K562 (cell line): ENCODE data around the gene MT1E. TPM values are rescaled to one million over a fixed set of nuclear protein-coding genes. Genes with fewer than 3 reads are reported as not detected.

Source experiments
- ATAC-seq: fragments of 200-7000 bp; cut with Tn5 transposase; 3 replicates; pipeline ENCODE4 v1.9.1; 2020; ENCODE audit warnings: moderate library complexity
- BruUV-seq: library from RNA; stranded (reverse); fragments of 400-500 nt; replicated peaks from 2 replicates; lab custom pipeline; 2021; lab: Mats Ljungman, UMichigan
- CTCF ChIA-PET: fragments of 300-600 bp; formaldehyde crosslinking; extraction: SDS; loops from one replicate; lab custom pipeline; 2021; ENCODE audit warnings: low intra/inter-chr PET ratio; lab: Yijun Ruan, JAX
- POLR2A ChIA-PET: fragments of 300-600, 350-650 bp; sonication (Branson Sonifier 250); formaldehyde crosslinking; extraction: SDS; loops from one replicate; lab custom pipeline; 2021; ENCODE audit warnings: antibody characterized with exemption, inconsistent platforms; lab: Yijun Ruan, JAX
- DNase-seq, 4 experiments: peaks; one replicate each; pipeline versions ENCODE4 v3.0.0 to v3.0.0-alpha.2; 2011 to 2018; ENCODE audit warnings: low spot score in 3 of 4, mixed read lengths in 3 of 4; ENCODE audit errors: extremely low read depth in 1 of 4
- FAIRE-seq: peaks from 2 replicates; lab custom pipeline; 2011; peaks lifted over from hg19 to GRCh38; lab: Jason Lieb, UNC
- H2AFZ ChIP-seq: 2 replicates; pipeline ENCODE4 v1.6.0; 2011; ENCODE audit warnings: low read depth, low read length, control low read depth, inconsistent platforms
- H3K27ac ChIP-seq: fragments of 200-600 bp; 3 replicates; pipeline ENCODE4 v1.8.0; 2011; ENCODE audit warnings: low read depth, mild to moderate bottlenecking, control low read depth, inconsistent platforms, low read length, moderate library complexity, mixed read lengths; ENCODE audit errors: extremely low read depth
- H3K27me3 ChIP-seq, 2 experiments: fragments of 300-600 bp in 1 of 2; 2 replicates in 1 of 2; 3 replicates in 1 of 2; pipeline versions ENCODE4 v1.6.0 to v1.8.0; 2011; ENCODE audit warnings: inconsistent platforms in 2 of 2, low read length in 2 of 2, mild to moderate bottlenecking in 1 of 2, mixed read lengths in 1 of 2, moderate library complexity in 1 of 2; ENCODE audit not compliant: control insufficient read depth in 2 of 2, insufficient read depth in 2 of 2
- H3K36me3 ChIP-seq: fragments of 300-600 bp; 3 replicates; pipeline ENCODE4 v1.8.0; 2011; ENCODE audit warnings: mild to moderate bottlenecking, low read length, inconsistent platforms; ENCODE audit not compliant: control insufficient read depth, insufficient read depth
- H3K4me1 ChIP-seq, 2 experiments: fragments of 200-600 bp in 1 of 2; replicated peaks in 1 of 2; 2 replicates in 1 of 2; 3 replicates in 1 of 2; pipeline versions ENCODE4 v1.5.1 to v1.8.0; 2011; ENCODE audit warnings: inconsistent platforms in 2 of 2, low read length in 2 of 2, mild to moderate bottlenecking in 1 of 2, mixed read lengths in 1 of 2, moderate library complexity in 1 of 2; ENCODE audit not compliant: control insufficient read depth in 2 of 2, insufficient read depth in 2 of 2
- H3K4me2 ChIP-seq: 2 replicates; pipeline ENCODE4 v1.6.1; 2011; ENCODE audit warnings: low read length, control low read depth, inconsistent platforms, mixed read lengths; ENCODE audit not compliant: insufficient read depth
- H3K4me3 ChIP-seq: fragments of 200-600 bp; sonication (generic), shearing (Covaris generic); 2 replicates; pipeline ENCODE4 v1.5.1; 2016; ENCODE audit warnings: control low read depth, inconsistent platforms
- H3K79me2 ChIP-seq: fragments of 200-600 bp; 3 replicates; pipeline ENCODE4 v1.8.0; 2011; ENCODE audit warnings: low read length, inconsistent platforms; ENCODE audit not compliant: control insufficient read depth, insufficient read depth
- H3K9ac ChIP-seq, 2 experiments: 2 replicates each; pipeline versions ENCODE4 v1.6.0 to v1.6.1; 2011; ENCODE audit warnings: low read depth in 2 of 2, low read length in 2 of 2, control low read depth in 1 of 2, inconsistent platforms in 1 of 2, mild to moderate bottlenecking in 1 of 2, mixed read lengths in 1 of 2; ENCODE audit not compliant: insufficient read depth in 1 of 2
- H3K9me1 ChIP-seq: one replicate; pipeline ENCODE4 v1.6.0; 2011; ENCODE audit warnings: inconsistent platforms, mild to moderate bottlenecking, low read length, moderate library complexity; ENCODE audit not compliant: control insufficient read depth, insufficient read depth
- H3K9me3 ChIP-seq: replicated peaks from 2 replicates; pipeline ENCODE4 v1.5.1; 2011; ENCODE audit warnings: low read depth, low read length, inconsistent platforms; ENCODE audit not compliant: control insufficient read depth, insufficient read depth
- H4K20me1 ChIP-seq: replicated peaks from 2 replicates; pipeline ENCODE4 v1.6.1; 2011; ENCODE audit warnings: low read length, inconsistent platforms, mixed read lengths; ENCODE audit not compliant: control insufficient read depth, insufficient read depth
- FOXM1 ChIP-seq, 2 experiments: fragments of 450-650 bp in 1 of 2; sonication (generic) in 1 of 2; formaldehyde crosslinking in 1 of 2; IDR thresholded peaks; 2 replicates each; pipeline versions ENCODE4 v1.6.1 to v1.9.0; 2017 to 2022; ENCODE audit warnings: low read depth in 2 of 2, mild to moderate bottlenecking in 2 of 2, missing genetic modification reagents in 1 of 2, moderate library complexity in 1 of 2
- FOXP4 ChIP-seq: sonication (generic); formaldehyde crosslinking; IDR thresholded peaks from 2 replicates; pipeline ENCODE4 v1.8.0; 2022; ENCODE audit warnings: mild to moderate bottlenecking, missing genetic modification reagents, borderline replicate concordance
- ID3 ChIP-seq, 2 experiments: fragments of 250-450 bp in 1 of 2; fragments of 450-650 bp in 1 of 2; sonication (Bioruptor Pico) in 1 of 2; IDR thresholded peaks; 2 replicates each; pipeline versions ENCODE4 v1.6.1 to v1.8.0; 2016 to 2021; ENCODE audit warnings: mild to moderate bottlenecking in 2 of 2, moderate library complexity in 2 of 2, missing compliant biosample characterization in 1 of 2, missing genetic modification characterization in 1 of 2
- MBD1 ChIP-seq: fragments of 250-450 bp; sonication (Bioruptor Pico); IDR thresholded peaks from 2 replicates; pipeline ENCODE4 v1.8.0; 2022; ENCODE audit warnings: inconsistent platforms
- MCM7 ChIP-seq, 2 experiments: fragments of 450-650 bp; IDR thresholded peaks; 2 replicates each; pipeline ENCODE4 v1.6.1; 2016 to 2018
- NR2C2 ChIP-seq, 2 experiments: fragments of 200-800 bp in 1 of 2; sonication (Bioruptor generic) in 1 of 2; sonication (generic) in 1 of 2; formaldehyde crosslinking in 1 of 2; IDR thresholded peaks; 2 replicates each; pipeline versions ENCODE4 v1.6.1 to v1.8.0; 2016 to 2022; ENCODE audit warnings: mild to moderate bottlenecking in 1 of 2, missing compliant biosample characterization in 1 of 2, missing genetic modification characterization in 1 of 2, missing genetic modification reagents in 1 of 2
- PKNOX1 ChIP-seq: fragments of 450-650 bp; IDR thresholded peaks from 2 replicates; pipeline ENCODE4 v1.6.1; 2016
- SIN3B ChIP-seq: fragments of 450-650 bp; IDR thresholded peaks from 2 replicates; pipeline ENCODE4 v1.6.1; 2017; ENCODE audit warnings: low read depth, mild to moderate bottlenecking, moderate library complexity
- SMC3 ChIP-seq: conservative IDR thresholded peaks from 2 replicates; pipeline ENCODE4 v1.6.1; 2011; ENCODE audit warnings: low read depth, low read length, improper control_type of control experiment; ENCODE audit not compliant: insufficient read depth
- TBP ChIP-seq: optimal IDR thresholded peaks from 2 replicates; pipeline ENCODE3; 2011; ENCODE audit warnings: low read depth, low read length, improper control_type of control experiment
- TRIM25 ChIP-seq: fragments of 450-650 bp; IDR thresholded peaks from 2 replicates; pipeline ENCODE4 v1.7.0; 2016; ENCODE audit warnings: borderline replicate concordance
- ZNF561 ChIP-seq: fragments of 450-650 bp; formaldehyde crosslinking; conservative IDR thresholded peaks from 2 replicates; pipeline ENCODE4 v1.4.0; 2020; ENCODE audit warnings: mild to moderate bottlenecking, moderate library complexity
- ZNF785 ChIP-seq: fragments of 250-450 bp; sonication (Bioruptor Pico); IDR thresholded peaks from 2 replicates; pipeline ENCODE4 v1.4.0; 2020; ENCODE audit warnings: mild to moderate bottlenecking
- ZNF830 ChIP-seq: fragments of 250-450 bp; sonication (Bioruptor Pico); IDR thresholded peaks from 2 replicates; pipeline ENCODE4 v1.5.0; 2021; ENCODE audit warnings: mild to moderate bottlenecking
- WGBS: fragments of 100-300 bp; shearing (Covaris generic); methylation state at CpG from one replicate; pipeline ENCODE4 v1.1.6; 2016; ENCODE audit warnings: low coverage, mixed read lengths; ENCODE audit not compliant: insufficient coverage; ENCODE audit errors: missing lambda C conversion rate; 5-methylcytosine and 5-hydroxymethylcytosine counted together
- in situ Hi-C: fragments of 300-500 bp; cut with MboI; formaldehyde crosslinking; loops from 4 replicates; pipeline ENCODE4 v1.15.0; 2018; ENCODE audit warnings: inconsistent platforms, mixed read lengths
- intact Hi-C: fragments of 100-400 bp; cut with micrococcal nuclease; formaldehyde crosslinking; loops from 2 replicates; pipeline ENCODE4 v1.14.2; 2022
- polyA plus RNA-seq, 8 experiments: library from polyadenylated mRNA; depleted of rRNA in 4 of 8; stranded (reverse) in 5 of 8; unstranded in 3 of 8; fragments of >200 nt; fragmentation: Nextera tagmentation in 2 of 8; fragmentation: Illumina TruSeq in 1 of 8; extraction: Ambion mirVana in 2 of 8; extraction: Trizol in 1 of 8; gene quantifications; 2 replicates each; pipeline versions ENCODE4 v1.2.1 to v1.2.3, GENCODE V29; 2011 to 2014; ENCODE audit warnings: inconsistent platforms in 1 of 8, missing spikeins in 1 of 8
- total RNA-seq, 7 experiments: library from RNA; depleted of rRNA in 6 of 7; stranded (reverse); fragments of >200 nt in 6 of 7; fragmentation: Illumina TruSeq in 2 of 7; extraction: Trizol in 2 of 7; gene quantifications; 2 replicates each; pipeline versions ENCODE4 v1.2.1 to v1.2.3, GENCODE V29; 2011 to 2021; ENCODE audit warnings: low replicate concordance in 1 of 7

MT1E gene
- total and polyA plus RNA-seq, 9 of the 15 experiments (the other 6 are each of a cell fraction or from before 2014, with no cell fraction given), result 0.29 to 0.81 (median 0.46) TPM; not detected in 3

- Histone ChIP-seq H3K27ac (no peak overlapping the region), H3K9ac (no peak overlapping the region), H3K4me1 (peaks cover 0 to 6% of the 10 kb centered on the region in 2 experiments; a peak in 1 of 5 replicates), H3K9me1 (no peaks in the 10 kb centered on the region), H3K27me3 (peaks cover 19 to 68% of the 10 kb centered on the region in 2 experiments), H3K9me3 (no peaks in the 10 kb centered on the region), H3K36me3 (no peaks in the 10 kb centered on the region), H3K4me2 (no peak overlapping the region), H4K20me1 (no peaks in the 10 kb centered on the region; the same call in 1 of the 2 replicates), H2AFZ (no peak overlapping the region), H3K79me2 (no peaks in the 10 kb centered on the region), H3K4me3 (no peak overlapping the region)
- ATAC-seq (no peak), FAIRE-seq (no peak), DNase-seq (no peak)
- POLR2A ChIA-PET, result no interaction called here
- intact Hi-C loops (no loop called here), in situ Hi-C loops (loop anchor here (10.0 kb wide), 1 partner anchor 276 kb away; the partner anchor contains the start of gene SLC12A3)
- 22% methylated on average over 9 of the region's 9 CpGs for WGBS
- BruUV-seq, result no TSS peak
- CTCF ChIA-PET, result no interaction called here
- TF ChIP-seq ZNF561, result no peak
- TF ChIP-seq SMC3, result no peak
- TF ChIP-seq FOXM1 (IDR thresholded peaks at IDR 0.05; ENCODE audit: low read depth), result no peak
- no peak for TF ChIP-seq FOXM1 (CRISPR knock-in tag; IDR thresholded peaks at IDR 0.05; ENCODE audit: low read depth)
- no peak for TF ChIP-seq NR2C2 (CRISPR knock-in tag; IDR thresholded peaks at IDR 0.05)
- no peak for TF ChIP-seq NR2C2 (tag; IDR thresholded peaks at IDR 0.05)
- no peak for TF ChIP-seq ZNF830
- no peak for TF ChIP-seq ZNF785
- TF ChIP-seq FOXP4, result no peak
- no peak for TF ChIP-seq MBD1 (CRISPR knock-in tag)
- no peak for TF ChIP-seq ID3 (CRISPR knock-in tag; IDR thresholded peaks at IDR 0.05)
- TF ChIP-seq ID3 (tag; IDR thresholded peaks at IDR 0.05), result no peak
- no peak for TF ChIP-seq TRIM25
- TF ChIP-seq SIN3B, result no peak
- no peak for TF ChIP-seq PKNOX1
- no peak for TF ChIP-seq TBP
- TF ChIP-seq MCM7 (IDR thresholded peaks at IDR 0.05), result no peak
Observed at GRCh38 chr16:56588781-56589140, 36.8 kb upstream of the MT1E start.
